NCI-H128 (cell line): ENCODE measurements around the gene MEOX2.

Source experiments
- DNase-seq: peaks from one replicate; lab custom pipeline; 2025; ENCODE audit not compliant: unreplicated experiment; lab: John Stamatoyannopoulos, UW

The MEOX2 gene

DNA sequence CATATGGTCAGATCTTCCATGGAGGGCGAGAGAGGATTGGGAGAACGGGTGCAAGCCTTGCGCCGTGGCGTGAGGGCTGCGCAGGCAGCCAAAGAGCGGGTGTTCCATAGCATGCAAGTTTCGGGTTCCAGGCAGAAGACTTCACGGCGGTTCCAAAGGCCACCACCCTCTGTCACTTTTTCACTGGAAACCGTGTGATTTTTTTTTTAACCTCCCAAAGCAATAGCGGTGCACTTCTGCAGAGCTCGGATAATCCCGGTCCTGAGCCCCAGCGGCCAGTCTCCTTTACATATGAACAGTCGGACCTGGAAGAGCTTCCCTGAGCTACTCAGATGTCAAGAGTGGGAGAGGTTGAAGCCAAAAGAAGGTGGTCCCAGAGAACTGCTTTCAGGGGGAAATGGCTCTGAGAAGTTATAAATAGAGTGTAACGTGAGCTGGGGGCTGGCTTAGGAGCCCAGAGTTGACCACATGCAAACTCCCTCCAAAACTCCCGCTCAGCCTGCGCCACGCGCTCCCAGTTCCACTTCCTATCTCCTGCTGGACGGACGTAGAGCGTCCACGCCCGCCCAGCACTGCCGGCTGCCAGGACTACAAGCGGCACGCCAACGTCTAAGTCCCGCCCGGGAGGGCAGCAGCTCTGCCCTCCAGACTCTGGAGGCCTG is at the start of gene MEOX2:
Gene MEOX2 (minus strand): TSS at position 389 of the 662 bp plus-strand sequence. CDS start 281 bp downstream, at position 108.
- no peak for DNase-seq

DNA sequence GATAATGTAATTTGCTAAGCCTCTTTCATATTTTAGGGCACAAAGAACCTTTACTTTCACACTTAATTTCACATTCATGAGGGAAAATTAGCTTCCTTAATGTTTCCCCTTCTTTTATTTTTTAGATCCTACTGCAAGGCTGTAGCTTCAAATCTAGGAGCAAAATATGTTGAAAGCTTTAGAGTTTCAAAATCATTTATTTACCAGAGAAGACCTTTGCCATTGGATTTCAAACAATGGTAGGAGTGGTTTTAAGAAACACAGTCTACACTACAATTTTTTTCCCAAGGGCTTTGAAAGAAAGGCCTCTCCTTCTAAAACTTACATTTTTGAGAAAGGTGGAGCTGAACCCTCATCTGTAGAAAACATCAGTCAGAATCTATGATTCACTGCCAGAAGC is 43.3 kb upstream of the MEOX2 start:
- DNase-seq = no peak

DNA sequence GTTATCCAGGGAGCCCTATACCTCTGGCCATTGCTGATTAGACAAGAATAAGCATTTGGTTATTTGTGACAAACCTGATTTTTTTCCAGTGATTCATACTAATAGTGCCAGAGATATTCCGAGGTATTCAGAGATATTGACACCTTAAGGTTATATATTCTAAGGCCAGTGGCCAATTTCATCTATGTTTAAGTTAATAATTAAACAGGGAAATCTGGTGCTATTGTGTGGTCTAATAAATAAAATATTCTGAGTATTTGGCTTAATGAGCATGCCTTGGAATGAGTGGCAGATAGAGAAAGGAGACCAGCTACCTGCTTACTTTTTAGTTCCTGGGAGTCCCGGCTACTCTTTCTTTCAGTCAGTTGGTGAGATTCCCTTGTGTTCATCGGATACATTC is 38.6 kb upstream of the MEOX2 start:
- no peak for DNase-seq

DNA sequence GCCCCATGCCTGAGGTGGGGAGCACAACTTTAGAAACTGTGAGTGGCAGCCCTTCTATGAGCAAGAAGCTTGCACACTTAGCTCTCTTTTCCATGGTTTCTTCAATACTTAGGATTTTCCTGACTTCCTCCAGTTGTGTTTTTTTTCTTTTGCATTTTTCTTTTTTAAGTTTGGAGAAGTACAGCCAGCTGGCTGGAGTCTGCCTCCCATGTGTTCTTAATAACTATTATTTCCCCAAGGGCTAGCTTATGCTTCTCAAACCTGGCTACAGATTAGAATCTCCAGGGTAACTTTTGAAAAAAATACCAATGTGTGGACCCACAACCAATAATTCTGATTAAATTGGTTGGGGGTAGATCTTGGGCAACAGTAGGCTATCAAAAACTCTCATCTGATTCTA is 37.4 kb upstream of the MEOX2 start:
- DNase-seq = no peak

DNA sequence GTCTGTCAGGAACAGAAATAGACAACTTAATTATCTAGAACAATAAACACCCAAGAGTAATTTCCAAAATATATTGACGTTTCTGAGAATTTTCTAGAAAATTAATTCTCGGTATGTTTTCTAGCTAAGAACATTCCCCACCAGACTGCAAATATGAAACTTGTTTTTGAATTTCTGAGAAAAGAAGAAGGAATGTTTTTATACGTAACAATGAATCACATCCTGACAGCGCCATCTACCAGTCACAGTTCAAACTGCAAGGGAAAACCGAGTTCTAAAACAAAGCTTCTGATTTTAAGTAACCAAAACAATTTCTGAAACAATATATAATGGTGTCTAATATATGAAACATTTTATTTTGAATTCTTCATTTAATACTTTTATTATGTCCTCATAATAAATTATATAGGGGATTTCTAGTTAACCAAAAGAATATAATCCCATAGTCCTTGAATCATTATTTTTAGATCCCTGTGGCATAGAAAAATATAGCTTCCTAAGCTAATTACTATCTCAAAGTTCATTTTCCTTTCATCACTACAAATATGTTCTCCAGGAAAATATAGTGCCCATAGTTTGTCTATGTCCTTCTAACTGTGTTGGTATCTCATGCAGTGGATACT is 34.5 kb upstream of the MEOX2 start:
- DNase-seq = no peak

DNA sequence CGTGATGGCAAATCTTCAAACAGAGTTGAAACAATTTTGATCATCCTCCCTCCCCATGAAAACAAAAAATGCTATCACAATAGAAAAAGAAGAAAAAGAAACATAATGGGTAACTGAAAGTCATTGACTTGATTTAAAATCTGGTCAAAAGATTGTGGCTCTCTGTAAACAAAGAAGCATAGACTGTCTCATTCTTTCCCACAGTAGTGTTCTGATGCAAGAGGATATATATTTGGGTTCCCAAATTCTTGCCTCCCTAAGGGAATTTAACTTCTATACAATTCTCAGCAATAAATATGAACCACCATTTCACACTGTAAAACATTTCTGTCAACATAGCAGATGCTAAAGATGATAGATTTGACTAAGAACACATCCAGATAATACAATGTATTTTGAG is 32.8 kb upstream of the MEOX2 start:
- DNase-seq = no peak

DNA sequence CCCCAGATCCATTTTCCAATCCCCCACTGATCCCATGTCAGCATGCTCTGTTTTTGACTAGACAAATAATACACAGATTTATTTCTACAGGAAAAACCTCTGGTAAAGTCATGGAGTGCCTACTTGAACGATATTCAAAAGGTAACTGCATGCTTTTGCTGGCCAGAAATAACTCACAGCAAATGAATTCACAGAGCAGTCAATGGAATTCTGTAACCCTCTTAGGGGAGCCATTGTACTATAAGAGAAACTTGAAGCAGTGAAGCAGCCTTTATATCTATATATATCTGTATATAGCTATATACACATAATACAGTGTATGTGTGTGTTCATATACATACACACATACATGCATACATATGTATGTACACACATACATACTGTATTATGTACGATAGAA is 29.0 kb upstream of the MEOX2 start:
- DNase-seq = no peak

DNA sequence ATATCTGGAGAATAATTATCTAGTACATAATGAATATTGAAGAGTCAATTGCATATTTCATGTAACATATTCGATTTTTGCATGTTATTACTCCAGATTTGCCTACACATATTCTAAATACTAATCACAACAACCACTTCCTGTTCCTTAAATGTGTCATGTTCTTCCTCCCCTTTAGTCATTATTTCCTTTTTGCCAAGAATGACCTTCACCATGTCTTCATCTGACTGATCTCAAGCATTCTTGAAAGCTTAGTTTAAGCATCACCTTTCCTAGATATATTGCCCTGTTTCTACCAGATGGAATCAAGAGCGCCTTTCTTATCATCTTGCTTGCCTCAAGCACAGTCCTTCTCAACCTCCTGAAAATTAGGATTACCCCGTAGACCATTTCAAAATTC is 23.5 kb upstream of the MEOX2 start:
- DNase-seq = no peak

DNA sequence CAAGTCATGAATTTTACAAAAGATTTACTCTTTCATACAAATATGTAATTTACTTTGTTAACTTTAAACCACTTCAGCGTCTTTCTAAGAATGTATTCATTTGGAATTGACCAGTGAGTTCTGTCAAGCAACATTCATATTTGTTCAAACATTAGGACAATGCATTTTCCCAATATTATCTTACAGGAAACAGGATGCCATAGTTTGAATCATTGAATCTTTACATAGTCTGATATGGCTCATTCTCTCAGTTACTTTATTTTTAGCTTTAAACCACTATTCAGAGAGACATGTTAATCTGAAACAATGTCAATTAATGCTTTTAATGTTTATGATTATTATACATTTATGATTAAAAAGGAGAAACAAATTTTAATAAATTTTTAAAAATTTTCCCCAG is 21.1 kb upstream of the MEOX2 start:
- no peak for DNase-seq

DNA sequence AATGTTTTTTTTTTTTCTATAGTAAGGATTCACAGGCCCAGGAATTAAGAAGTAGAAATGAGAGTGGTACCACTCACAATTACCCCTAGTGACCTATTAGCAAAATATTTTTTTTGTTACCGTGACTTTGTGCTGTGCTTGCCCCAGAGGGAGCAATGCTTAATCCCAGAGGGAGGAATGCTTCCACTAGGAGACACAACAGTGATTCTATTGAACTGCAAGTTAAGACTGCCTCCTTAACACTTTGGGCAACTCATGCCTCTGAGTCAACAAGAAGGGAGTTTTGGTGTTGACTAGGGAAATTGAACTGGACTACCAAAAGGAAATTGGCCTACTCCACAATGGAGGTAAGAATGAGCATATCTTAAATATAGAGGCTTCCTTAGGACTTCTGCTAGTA is 17.2 kb upstream of the MEOX2 start:
- DNase-seq = no peak

DNA sequence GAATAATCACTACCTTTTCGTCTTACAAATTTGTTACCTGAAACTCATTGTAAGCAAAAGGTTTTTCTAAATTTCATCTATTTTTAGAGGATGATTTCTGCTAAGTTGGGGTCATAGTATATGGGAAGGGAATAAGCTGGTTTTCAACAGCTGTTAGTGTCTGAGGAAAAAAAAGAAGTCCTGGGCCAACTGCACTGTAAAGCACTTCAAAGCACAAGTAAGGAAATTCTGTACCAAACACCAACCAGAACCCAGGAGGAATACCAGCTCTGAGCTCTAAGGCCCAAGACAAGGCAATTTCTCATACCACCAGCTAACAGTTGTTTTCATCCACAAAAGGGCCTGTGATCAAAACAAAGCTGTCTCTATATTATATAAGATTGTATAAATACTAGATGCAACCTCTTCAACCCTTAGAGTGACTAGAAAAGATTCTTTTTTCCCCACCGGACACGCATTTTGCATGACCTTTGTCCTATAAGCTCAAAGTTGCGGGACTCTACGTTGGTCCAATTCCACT is 6.1 kb upstream of the MEOX2 start:
- no peak for DNase-seq

DNA sequence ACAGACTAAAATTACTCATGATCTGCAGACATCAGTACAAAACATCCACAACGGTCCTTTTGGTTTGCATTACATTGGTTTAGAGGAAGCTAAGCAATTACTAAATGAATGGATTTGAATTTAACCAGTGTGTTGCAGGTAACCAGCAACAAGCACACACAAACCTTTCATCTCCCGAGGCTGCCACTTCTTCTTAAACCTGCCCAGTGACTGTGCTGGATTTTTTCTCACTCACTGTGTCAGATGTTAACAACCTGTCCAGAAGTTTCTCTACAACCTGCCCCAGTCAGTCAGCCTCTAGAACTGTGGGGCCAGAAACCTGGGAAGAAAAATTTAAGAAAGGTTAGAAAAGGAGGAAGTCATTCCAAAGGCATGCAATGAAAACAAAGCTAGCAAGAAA is 2.4 kb upstream of the MEOX2 start:
- DNase-seq = no peak

DNA sequence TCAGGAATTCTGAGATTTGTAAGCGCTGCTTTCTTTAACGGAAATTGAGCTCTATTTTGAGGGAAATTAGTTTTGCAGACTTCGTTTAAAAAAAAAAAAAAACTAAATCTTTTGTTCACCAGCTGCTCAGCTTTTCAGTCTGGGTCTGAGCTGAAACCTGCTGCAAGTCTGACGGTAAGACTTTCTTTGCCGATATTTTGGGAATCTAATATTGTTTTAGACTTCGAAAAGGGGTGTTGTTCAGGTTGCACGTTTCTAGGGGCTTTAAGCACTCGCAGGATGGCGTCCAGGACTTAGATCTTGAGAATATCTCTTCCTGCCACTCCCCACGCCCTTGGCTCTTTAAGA is 1.8 kb upstream of the MEOX2 start:
- DNase-seq = no peak

DNA sequence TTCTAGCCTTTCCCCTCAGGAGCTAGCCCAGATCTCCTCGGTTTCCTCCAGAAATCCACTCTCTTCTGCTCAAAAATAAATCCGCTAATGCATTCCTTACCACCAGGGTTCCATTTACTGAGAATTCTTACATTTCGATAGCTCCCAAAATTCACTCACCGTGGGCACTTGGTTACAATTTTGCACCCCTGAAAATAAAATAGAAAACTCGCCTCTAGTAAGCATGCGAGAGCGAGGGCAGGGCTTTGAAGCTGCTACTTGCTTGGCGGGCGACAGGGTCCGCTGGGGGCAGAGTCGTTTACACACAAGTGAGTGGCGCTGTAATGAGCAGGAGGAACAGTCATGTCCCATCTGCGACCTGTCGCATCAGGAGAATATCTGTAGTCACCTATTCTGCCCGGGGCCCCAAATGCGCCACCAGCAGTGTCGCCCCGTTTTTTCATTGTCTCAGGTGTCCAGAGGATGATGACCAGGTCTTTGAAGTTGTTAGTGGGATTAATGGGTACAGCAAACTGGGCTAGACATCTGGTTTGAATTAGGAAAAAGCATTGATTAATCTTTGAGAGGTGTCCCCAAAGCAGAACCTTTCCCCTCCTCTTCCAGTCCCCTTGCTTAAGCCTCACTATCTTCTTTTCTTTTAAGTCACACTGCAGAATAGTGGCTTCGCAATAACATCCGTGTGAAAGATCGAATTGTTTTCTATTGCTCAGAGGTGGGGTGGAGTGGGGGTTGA is 1.2 kb upstream of the MEOX2 start:
- DNase-seq = no peak

DNA sequence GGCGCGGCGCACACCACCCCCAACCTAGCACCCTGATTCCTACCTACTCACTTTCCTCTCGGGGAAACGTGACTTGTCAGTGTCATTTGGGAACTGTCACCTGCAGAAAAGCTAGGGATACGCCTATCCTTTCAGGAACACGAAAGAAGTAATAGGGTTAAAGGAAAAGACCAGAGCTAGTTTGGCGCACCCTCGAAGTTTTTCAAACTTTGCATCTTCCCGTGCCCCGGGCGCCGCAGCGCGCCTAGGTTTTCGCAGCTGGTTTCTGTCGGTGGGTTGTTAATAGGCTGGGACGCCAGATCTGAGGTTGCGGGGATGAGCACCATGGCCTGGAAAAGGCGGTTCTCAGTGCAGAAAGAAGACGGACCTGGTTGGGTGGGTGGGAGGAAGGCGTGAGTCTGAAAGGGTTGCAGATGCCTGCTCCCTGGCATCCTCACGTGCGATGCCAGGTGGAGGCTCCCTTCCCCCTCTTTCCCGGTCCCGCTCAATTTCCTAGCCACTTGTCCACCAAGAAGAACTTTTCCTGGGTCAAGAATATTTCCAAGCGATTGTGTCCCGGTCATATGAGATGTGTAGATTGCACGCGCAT is 568 bp upstream of the MEOX2 start:
- DNase-seq = no peak

DNA sequence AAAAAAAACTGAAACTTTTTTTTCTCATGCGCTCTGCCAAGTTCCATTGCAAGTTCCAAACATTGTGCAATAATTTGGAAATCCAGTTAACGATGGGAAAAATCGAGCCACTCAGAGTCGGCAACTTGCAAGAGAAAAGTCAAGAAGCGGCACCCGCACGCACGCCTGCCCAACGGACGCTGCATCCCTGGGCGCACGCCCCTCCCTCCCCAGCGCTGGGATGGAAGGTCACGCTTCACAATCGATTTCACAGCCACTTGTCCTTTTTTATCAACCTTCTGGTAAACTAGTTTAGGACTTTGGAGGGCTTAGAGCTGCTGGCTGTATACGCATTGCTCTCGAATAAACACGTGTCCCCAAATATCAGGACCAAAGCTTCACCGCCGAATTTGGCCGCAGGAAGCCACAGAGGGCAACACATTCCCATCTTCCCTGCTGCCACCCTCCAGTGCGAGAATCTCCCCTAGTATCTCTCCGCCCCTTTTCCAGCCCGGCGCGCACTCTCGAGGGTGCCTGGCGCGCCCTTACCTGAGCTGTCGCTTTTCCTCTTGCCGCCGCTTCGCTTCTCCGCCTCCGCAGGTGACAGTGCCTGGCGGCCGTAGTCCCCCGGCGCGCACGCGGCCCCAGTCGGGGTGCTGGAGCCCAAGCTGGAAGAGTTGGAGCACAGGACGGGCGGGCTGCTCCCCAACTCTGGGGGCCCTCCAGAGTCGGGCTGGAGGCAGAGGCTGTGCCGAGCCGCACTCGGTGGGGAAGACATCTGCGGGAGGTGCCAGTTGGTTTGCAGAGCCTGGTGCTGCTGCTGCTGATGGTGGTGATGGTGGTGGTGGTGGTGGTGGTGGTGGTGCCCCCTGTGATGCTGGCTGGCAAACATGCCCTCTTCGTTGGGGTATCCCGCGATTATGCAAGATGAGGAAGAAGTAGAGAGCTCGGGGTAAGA is 857 bp downstream of the MEOX2 start:
- no peak for DNase-seq

DNA sequence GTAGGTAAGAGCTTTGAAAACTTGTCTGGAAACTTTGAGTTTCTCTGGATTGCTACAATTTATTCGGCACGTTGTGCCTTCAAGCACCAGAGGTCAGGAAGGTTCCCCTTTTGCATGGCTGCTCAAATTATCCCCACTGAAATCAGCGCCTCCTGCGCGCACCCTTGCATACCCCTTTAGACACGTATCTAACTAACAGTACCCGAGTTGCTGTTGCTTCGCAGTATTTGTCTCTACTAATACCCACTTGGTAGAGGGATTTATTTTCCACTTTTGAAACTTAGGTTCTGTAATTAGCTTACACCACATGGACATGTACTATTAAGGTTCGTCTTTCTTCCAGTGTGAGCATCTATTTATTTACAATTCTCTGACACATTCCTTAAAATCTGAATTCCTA is 1.6 kb downstream of the MEOX2 start:
- DNase-seq = no peak

DNA sequence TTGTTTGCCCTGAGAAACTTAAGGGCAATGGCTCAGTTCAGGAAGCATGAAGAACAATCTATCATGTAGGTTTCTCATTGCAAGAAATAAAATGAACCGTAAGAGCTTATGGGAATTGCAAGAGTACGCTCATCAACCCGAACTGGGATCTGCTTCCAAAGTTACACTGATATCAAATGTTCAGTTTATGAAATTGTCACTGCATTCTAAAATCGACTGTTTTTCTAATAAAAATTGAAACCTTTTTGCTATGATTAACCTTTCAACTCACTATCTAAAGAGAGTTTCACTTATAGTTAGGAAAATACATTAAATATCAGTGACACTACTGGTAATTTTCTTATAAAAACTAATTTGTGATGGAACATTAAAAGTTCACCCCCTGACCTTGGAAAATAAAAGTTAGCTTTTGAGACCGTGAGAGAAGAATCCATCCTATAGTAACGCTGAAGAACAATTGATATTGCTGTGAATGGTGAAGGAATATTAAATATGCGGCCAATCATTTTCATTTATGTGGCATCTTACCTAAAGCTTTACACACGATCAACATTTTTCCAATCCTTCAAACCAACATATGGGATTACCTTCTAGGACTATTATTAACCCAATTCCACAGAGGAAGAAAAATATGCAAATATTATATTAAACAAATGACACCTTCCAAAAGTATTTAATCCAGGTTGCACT is 2.2 kb downstream of the MEOX2 start:
- no peak for DNase-seq

DNA sequence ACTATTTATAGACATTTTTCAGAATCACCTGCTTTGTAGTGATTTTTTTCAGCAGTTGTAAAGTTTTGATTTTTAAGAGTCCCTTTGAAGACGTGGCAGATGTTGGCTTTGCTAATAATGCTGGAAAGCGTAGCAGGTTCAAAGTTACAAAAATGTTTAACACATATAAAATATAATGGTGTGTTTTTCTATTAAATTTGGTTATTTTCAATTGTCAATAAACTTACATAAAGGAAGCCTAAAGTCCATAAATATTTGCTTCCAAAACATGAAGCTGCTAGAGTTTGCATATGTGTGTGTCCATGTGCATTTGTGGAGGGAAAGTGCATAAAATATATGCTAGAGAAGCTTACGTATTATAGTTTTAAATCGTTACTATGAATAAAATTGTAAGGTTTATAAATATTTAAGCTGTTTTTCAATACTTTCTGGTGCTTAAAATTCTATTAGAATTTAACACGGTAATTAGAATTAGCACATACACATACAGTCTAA is 3.7 kb downstream of the MEOX2 start:
- DNase-seq = no peak

DNA sequence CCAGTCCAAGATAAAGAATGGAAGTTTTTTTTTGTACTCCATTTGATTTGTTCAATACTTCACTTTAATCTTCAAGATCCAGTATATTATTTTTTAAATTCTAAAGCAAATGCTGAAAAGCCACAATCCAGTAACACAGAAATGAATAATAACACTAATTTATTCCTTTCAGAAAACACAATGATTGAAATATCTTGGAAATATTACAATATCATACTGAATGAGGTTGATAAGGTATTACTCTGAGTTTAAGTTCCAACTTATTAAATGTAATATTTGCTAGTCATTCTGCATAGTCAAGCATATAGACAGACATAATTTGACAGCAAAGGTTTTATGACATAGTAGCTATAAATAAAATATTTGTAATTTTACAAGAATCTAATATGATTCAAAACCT is 4.4 kb downstream of the MEOX2 start:
- no peak for DNase-seq
